Nephron (organoid): ENCODE results near the gene NEURL3.

Experiments used
- H3K27ac Mint-ChIP-seq, 3 experiments: 2 replicates each; pipeline ENCODE4 v1.8.0; 2020; ENCODE audit warnings: mixed read lengths in 3 of 3, mild to moderate bottlenecking in 2 of 3, moderate library complexity in 1 of 3
- H3K27me3 Mint-ChIP-seq: 2 replicates; pipeline ENCODE4 v1.8.0; 2021; ENCODE audit warnings: low read depth, mild to moderate bottlenecking, moderate library complexity, mixed read lengths
- H3K36me3 Mint-ChIP-seq: 2 replicates; pipeline ENCODE4 v1.8.0; 2020; ENCODE audit warnings: low read depth, mixed read lengths
- H3K4me1 Mint-ChIP-seq: 2 replicates; pipeline ENCODE4 v1.8.0; 2020; ENCODE audit warnings: mixed read lengths
- H3K4me3 Mint-ChIP-seq, 3 experiments: 2 replicates each; pipeline ENCODE4 v1.8.0; 2020; ENCODE audit warnings: mild to moderate bottlenecking in 3 of 3, mixed read lengths in 3 of 3, moderate library complexity in 2 of 3
- H3K9me3 Mint-ChIP-seq: 2 replicates; pipeline ENCODE4 v1.8.0; 2020; ENCODE audit warnings: mixed read lengths
- CTCF ChIP-seq, 3 experiments: fragments of 200-600 bp; sonication (generic); IDR thresholded peaks; one replicate each; pipeline ENCODE4 v1.5.0; 2021; ENCODE audit warnings: antibody characterized with exemption in 3 of 3; ENCODE audit not compliant: unreplicated experiment in 3 of 3

Gene NEURL3

GRCh38 chr2:96522304-96523203, 17.4 kb upstream of the NEURL3 start:
- H3K27me3 Mint-ChIP-seq: peaks cover 10% of the 10 kb centered on the region
- peaks cover 20% of the 10 kb centered on the region for H3K4me1 Mint-ChIP-seq
- H3K27ac Mint-ChIP-seq: peak overlapping the region in 2 of 3 experiments; percentile 36 to 47
- H3K4me3 Mint-ChIP-seq: no peak overlapping the region
- H3K9me3 Mint-ChIP-seq: peaks cover 7% of the 10 kb centered on the region
- no peak for TF ChIP-seq CTCF (IDR thresholded peaks at IDR 0.05; ENCODE audit: unreplicated experiment in 3 of 3)
- no peaks in the 10 kb centered on the region for H3K36me3 Mint-ChIP-seq

GRCh38 chr2:96521219-96521618, 16.1 kb upstream of the NEURL3 start:
- H3K4me3 Mint-ChIP-seq: no peak overlapping the region
- peaks cover 18% of the 10 kb centered on the region for H3K9me3 Mint-ChIP-seq
- peaks cover 8% of the 10 kb centered on the region for H3K27me3 Mint-ChIP-seq
- H3K27ac Mint-ChIP-seq: no peak overlapping the region
- TF ChIP-seq CTCF (IDR thresholded peaks at IDR 0.05; ENCODE audit: unreplicated experiment in 3 of 3): no peak
- H3K36me3 Mint-ChIP-seq: no peaks in the 10 kb centered on the region
- peaks cover 14% of the 10 kb centered on the region for H3K4me1 Mint-ChIP-seq

- no peak overlapping the region for H3K4me3 Mint-ChIP-seq
- H3K36me3 Mint-ChIP-seq: no peaks in the 10 kb centered on the region
- peaks cover 7% of the 10 kb centered on the region for H3K27me3 Mint-ChIP-seq
- no peak overlapping the region for H3K27ac Mint-ChIP-seq
- TF ChIP-seq CTCF (IDR thresholded peaks at IDR 0.05; ENCODE audit: unreplicated experiment in 3 of 3): no peak
- H3K4me1 Mint-ChIP-seq: peaks cover 14% of the 10 kb centered on the region
- peaks cover 22% of the 10 kb centered on the region for H3K9me3 Mint-ChIP-seq
Measured at GRCh38 chr2:96520697-96521096, 15.5 kb upstream of the NEURL3 start.

GRCh38 chr2:96520231-96520630, 15.1 kb upstream of the NEURL3 start:
- H3K27ac Mint-ChIP-seq: no peak overlapping the region
- peaks cover 22% of the 10 kb centered on the region for H3K9me3 Mint-ChIP-seq
- peaks cover 7% of the 10 kb centered on the region for H3K27me3 Mint-ChIP-seq
- H3K36me3 Mint-ChIP-seq: no peaks in the 10 kb centered on the region
- no peak for TF ChIP-seq CTCF (IDR thresholded peaks at IDR 0.05; ENCODE audit: unreplicated experiment in 3 of 3)
- peaks cover 14% of the 10 kb centered on the region for H3K4me1 Mint-ChIP-seq
- no peak overlapping the region for H3K4me3 Mint-ChIP-seq

GRCh38 chr2:96517079-96517478, 11.9 kb upstream of the NEURL3 start:
- TF ChIP-seq CTCF (IDR thresholded peaks at IDR 0.05; ENCODE audit: unreplicated experiment in 3 of 3): no peak
- peaks cover 7% of the 10 kb centered on the region for H3K27me3 Mint-ChIP-seq
- H3K9me3 Mint-ChIP-seq: peaks cover 22% of the 10 kb centered on the region
- H3K27ac Mint-ChIP-seq: no peak overlapping the region
- no peaks in the 10 kb centered on the region for H3K36me3 Mint-ChIP-seq
- peaks cover 1% of the 10 kb centered on the region for H3K4me1 Mint-ChIP-seq
- no peak overlapping the region for H3K4me3 Mint-ChIP-seq

- Mint-ChIP-seq H3K27me3 (peaks cover 12% of the 10 kb centered on the region), H3K9me3 (peaks cover 22% of the 10 kb centered on the region), H3K4me1 (peaks cover under 1% of the 10 kb centered on the region), H3K36me3 (no peaks in the 10 kb centered on the region), H3K4me3 (no peak overlapping the region), H3K27ac (no peak overlapping the region)
- no peak for TF ChIP-seq CTCF (IDR thresholded peaks at IDR 0.05; ENCODE audit: unreplicated experiment in 3 of 3)
Measured at GRCh38 chr2:96514521-96514920, 9.4 kb upstream of the NEURL3 start.
